Stimulated activated naive CD8-positive, alpha-beta T cell treated with anti-CD3 and anti-CD28 coated beads, Interleukin-15, amount 100 ng/mL, for 72 hours (primary cell): ENCODE data around the gene MORC3.
A peak's percentile ranks its signal among the peaks of the same experiment; 100 is the strongest.
"Not testable (repeated sequence)": the region's sequence is repeated elsewhere in the genome, so short reads cannot be mapped to it uniquely, and the experiment has no call there.

Experiments
- ATAC-seq: fragments of 150-1000 bp; cut with Tn5 transposase; 2 replicates; pipeline ENCODE4 v1.10.0; 2021; ENCODE audit warnings: mild to moderate bottlenecking, moderate library complexity
- DNase-seq, 2 donors: peaks; one replicate each; pipeline ENCODE4 v3.0.0; 2021 to 2022
- H3K27ac Mint-ChIP-seq, 2 donors: one replicate each; pipeline ENCODE4 v1.8.0; 2022; ENCODE audit warnings: mild to moderate bottlenecking in 2 of 2, mixed read lengths in 2 of 2, moderate library complexity in 2 of 2
- H3K27me3 Mint-ChIP-seq: one replicate; pipeline ENCODE4 v1.8.0; 2022; ENCODE audit warnings: mixed read lengths
- H3K4me1 Mint-ChIP-seq: one replicate; pipeline ENCODE4 v1.8.0; 2022; ENCODE audit warnings: mild to moderate bottlenecking, mixed read lengths
- H3K4me3 Mint-ChIP-seq, 2 donors: one replicate each; pipeline ENCODE4 v1.8.0; 2022; ENCODE audit warnings: mild to moderate bottlenecking in 2 of 2, mixed read lengths in 2 of 2, moderate library complexity in 1 of 2
- H3K9me3 Mint-ChIP-seq, 2 donors: one replicate each; pipeline ENCODE4 v1.8.0; 2022; ENCODE audit warnings: mixed read lengths in 2 of 2

Gene MORC3

DNA sequence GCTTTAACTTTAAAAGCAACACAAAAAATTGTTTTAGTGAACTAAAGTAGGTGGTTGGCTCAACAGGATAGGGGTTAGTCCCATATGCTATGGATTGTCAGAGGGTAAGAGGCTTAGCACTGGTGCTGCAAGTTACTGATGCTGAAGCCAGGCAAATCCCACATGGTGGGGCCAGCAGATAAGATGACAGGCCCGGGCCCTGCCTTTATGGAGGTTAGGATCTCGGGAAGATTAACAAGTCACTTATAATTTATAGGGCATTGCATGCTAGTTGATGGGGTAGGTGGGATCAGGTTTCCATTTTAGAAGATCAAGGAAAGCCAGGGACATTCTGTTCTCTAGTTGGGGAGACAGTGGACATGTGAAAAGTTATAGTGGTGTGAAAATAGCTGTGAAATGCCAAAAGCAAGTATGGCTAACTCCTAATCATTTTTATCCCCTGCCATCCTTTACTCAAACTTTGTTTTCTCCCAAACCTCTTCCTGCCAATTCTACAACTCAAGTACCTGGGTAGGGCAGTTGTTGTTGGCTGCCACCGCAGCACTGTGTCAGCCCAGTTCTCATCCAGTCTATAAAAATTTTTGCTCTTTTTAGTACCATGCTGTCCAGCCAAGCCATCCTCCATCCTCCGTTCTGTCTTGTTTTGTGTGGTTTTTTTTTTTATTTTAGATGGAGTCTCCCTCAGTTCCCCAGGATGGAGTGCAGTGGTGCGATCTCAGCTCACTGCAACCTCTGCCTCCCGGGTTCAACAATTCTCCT lies 75.5 kb downstream of the MORC3 start:
- ATAC-seq (no peak), DNase-seq (no peak)
- H3K4me3 Mint-ChIP-seq = no peak overlapping the region
- H3K27ac Mint-ChIP-seq = peak overlapping the region in 1 of 2 donors; percentile 65
- H3K9me3 Mint-ChIP-seq = peaks cover 0 to 5% of the 10 kb centered on the region in 2 donors
- no peaks in the 10 kb centered on the region for H3K4me1 Mint-ChIP-seq
- H3K27me3 Mint-ChIP-seq = no peaks in the 10 kb centered on the region

DNA sequence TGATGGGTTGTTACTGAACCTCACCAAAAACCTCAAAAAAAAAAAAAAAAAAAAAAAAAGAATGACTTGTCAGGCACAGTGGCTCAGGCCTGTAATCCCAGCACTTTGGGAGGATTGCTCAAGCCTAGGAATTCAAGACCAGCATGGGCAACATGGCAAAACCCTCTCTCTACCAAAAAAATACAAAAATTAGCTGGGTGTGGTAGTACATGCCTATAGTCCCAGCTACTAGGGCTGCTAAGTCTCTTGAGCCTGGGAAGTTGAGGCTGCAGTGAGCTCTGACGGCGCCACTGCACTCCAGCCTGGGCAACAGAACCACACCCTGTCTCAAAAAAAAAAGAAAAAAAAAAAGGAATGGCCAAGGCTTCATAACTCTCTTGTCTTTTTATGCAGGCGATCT lies 76.3 kb downstream of the MORC3 start:
- Mint-ChIP-seq H3K4me3 (no peak overlapping the region), H3K9me3 (peaks cover 0 to 5% of the 10 kb centered on the region in 2 donors), H3K27me3 (no peaks in the 10 kb centered on the region), H3K4me1 (no peaks in the 10 kb centered on the region), H3K27ac (no peak overlapping the region)
- ATAC-seq (no peak), DNase-seq (no peak)

DNA sequence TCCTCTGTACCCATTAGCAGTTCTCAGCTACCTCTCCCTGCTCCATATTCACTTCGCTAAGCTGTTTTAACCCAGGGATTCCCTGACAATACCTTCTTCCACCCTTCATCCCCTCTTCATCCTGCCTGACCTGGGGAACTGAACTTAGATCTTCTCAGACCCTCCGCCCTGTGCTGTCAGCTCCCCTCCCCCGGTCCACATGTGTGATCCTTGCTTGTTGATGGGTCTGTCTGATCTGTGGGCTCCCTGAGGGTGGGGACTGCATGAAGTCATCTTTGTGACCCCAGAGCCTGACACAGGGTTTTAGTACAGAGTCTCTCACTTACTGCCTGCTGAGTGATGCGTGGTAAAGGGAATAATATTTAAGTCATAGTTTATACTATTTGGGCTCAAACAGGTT lies 77.0 kb downstream of the MORC3 start:
- no peak for ATAC-seq
- no peak for DNase-seq
- no peaks in the 10 kb centered on the region for H3K4me1 Mint-ChIP-seq
- no peak overlapping the region for H3K27ac Mint-ChIP-seq
- H3K9me3 Mint-ChIP-seq = peaks cover 0 to 5% of the 10 kb centered on the region in 2 donors
- no peaks in the 10 kb centered on the region for H3K27me3 Mint-ChIP-seq
- no peak overlapping the region for H3K4me3 Mint-ChIP-seq

DNA sequence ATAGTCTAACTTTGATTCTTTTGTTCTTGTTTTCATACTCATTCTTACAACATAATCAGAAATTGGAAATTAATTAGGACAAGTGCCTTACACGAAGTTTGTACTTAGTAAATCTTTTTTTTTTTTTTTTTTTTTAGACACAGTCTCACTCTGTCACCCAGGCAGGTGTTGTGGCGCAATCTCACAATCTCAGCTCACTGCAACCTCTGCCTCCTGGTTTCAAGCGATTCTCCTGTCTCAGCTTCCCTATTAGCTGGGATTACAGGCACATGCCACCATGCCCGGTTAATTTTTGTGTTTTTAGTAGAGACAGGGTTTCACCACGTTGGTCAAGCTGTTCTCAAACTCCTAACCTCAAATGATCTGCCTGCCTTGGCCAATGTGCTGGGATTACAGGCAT lies 77.6 kb downstream of the MORC3 start:
- H3K27ac Mint-ChIP-seq = peak overlapping the region in 1 of 2 donors; percentile 63
- ATAC-seq (no peak), DNase-seq (no peak)
- H3K4me3 Mint-ChIP-seq = no peak overlapping the region
- peaks cover 0 to 4% of the 10 kb centered on the region in 2 donors for H3K9me3 Mint-ChIP-seq
- no peaks in the 10 kb centered on the region for H3K4me1 Mint-ChIP-seq
- H3K27me3 Mint-ChIP-seq = no peaks in the 10 kb centered on the region

DNA sequence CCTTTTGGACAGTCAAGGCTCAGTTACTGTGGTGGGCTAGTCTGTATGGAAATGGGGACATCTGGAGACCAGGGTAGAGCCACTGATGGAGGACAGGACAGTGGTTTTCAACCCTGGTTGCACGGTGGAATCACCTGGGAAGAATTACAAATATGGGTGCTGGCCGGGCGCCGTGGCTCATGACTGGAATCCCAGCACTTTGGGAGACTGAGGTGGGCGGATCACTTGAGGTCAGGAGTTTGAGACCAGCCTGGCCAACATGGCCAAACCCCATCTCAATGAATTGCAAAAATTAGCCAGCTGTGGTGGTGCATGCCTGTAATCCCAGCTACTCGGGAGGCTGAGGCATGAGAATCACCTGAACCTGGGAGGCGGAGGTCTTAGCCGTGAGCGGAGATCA lies 79.7 kb downstream of the MORC3 start:
- H3K27ac Mint-ChIP-seq, DNase-seq, H3K27me3 Mint-ChIP-seq, H3K9me3 Mint-ChIP-seq, H3K4me3 Mint-ChIP-seq, H3K4me1 Mint-ChIP-seq, ATAC-seq: not testable (repeated sequence)

DNA sequence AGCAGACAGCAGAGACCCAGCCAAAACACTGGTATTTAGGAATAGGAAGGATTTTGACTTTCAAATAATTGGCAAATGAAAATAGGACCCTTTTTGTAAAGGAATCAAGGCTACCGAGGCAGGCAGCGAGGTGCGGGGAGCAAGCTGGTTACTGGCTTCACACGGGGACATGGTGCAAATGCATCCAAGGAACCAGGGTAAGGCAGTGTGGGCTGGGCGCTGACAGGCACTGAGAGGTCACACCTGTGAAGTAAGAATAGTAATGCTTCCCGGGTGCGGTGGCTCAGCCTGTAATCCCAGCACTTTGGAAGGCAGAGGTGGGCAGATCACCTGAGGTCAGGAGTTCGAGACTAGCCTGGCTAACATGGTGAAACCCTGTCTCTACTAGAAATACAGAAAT lies 80.7 kb downstream of the MORC3 start:
- Mint-ChIP-seq H3K9me3 (no peaks in the 10 kb centered on the region), H3K4me1 (no peaks in the 10 kb centered on the region), H3K27me3 (no peaks in the 10 kb centered on the region), H3K27ac (peak overlapping the region in 1 of 2 donors; percentile 90), H3K4me3 (no peak overlapping the region)
- DNase-seq (no peak), ATAC-seq (no peak)

DNA sequence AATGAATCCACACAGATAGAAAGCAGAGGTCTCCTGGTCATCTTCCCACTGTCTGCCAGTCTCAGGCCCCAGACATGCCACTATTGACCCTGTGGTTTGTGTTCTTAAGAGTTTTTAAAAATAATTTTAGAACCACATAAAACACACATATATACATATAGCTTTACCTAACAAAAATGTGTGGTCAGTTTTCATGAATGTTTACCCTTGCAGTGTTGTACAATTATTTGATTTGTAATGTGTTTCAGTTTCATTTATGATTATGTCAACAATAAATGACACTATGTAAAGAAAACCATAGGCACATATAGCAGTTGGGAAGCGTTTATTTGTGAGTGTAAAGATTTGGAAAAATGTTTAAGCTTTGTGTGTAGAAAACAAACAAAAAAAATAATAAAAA lies 82.3 kb downstream of the MORC3 start:
- no peak for DNase-seq
- no peaks in the 10 kb centered on the region for H3K4me1 Mint-ChIP-seq
- no peak overlapping the region for H3K4me3 Mint-ChIP-seq
- H3K9me3 Mint-ChIP-seq = no peaks in the 10 kb centered on the region
- H3K27ac Mint-ChIP-seq = no peak overlapping the region
- ATAC-seq = no peak
- no peaks in the 10 kb centered on the region for H3K27me3 Mint-ChIP-seq

DNA sequence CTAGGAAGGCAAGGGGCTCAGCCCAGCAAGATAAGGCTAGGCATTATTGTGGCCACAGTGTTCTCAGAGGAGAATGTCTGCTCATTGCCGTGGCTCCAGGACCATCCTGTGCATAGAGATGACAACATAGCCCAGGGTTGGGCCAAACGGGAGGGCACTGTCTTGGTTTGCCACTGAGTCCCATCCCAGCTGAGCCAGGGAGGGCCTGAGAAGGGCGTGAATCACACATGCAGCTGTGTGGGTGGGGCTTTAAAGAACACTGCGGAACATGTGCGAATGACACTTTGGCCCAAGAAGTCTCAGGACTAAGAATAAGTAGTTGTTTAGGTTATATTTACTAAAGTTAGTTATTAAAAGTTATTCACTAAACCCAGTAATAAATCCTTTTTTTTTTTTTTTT lies 83.7 kb downstream of the MORC3 start:
- H3K9me3 Mint-ChIP-seq = no peaks in the 10 kb centered on the region
- no peak for ATAC-seq
- H3K4me1 Mint-ChIP-seq = no peaks in the 10 kb centered on the region
- no peak overlapping the region for H3K27ac Mint-ChIP-seq
- H3K27me3 Mint-ChIP-seq = no peaks in the 10 kb centered on the region
- no peak overlapping the region for H3K4me3 Mint-ChIP-seq
- DNase-seq = no peak

DNA sequence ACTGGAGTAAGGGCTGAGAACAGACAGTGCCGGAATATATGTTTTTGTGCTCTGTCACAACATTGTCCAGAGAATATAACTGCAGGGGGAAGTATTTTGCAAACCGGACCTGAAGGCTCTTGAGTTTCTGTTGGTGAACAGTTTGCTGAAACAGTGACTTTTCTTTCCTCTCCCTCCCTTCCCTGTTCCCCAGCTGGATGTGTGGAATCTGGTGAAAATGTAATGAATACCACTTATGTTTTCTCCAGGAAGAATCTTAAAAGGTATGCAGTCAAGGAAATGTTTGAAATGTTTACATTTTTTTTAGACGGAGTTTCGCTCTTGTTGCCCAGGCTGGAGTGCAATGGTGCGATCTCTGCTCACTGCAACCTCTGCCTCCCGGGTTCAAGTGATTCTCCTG lies 88.6 kb downstream of the MORC3 start:
- no peaks in the 10 kb centered on the region for H3K27me3 Mint-ChIP-seq
- no peak overlapping the region for H3K4me3 Mint-ChIP-seq
- ATAC-seq (no peak), DNase-seq (no peak)
- no peaks in the 10 kb centered on the region for H3K9me3 Mint-ChIP-seq
- H3K27ac Mint-ChIP-seq = no peak overlapping the region
- H3K4me1 Mint-ChIP-seq = no peaks in the 10 kb centered on the region

DNA sequence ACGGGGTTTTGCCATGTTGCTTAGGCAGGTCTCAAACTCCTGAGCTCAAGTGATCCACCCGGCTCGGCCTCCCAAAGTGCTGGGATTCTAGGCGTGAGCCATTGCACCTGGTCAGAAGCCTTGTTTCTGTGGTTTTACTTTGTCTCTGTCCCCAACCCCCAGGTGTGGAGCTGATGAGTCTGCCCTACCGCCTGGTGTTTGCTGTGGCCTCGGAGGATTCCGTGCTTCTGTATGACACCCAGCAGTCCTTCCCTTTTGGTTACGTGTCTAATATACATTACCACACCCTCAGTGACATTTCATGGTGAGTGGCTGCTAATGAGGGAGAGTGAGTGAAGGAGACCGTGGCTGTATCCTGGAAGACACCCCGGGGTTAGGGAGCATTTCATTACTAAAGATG lies 91.3 kb downstream of the MORC3 start:
- H3K27ac Mint-ChIP-seq = no peak overlapping the region
- no peaks in the 10 kb centered on the region for H3K4me1 Mint-ChIP-seq
- ATAC-seq (no peak), DNase-seq (no peak)
- no peaks in the 10 kb centered on the region for H3K27me3 Mint-ChIP-seq
- no peak overlapping the region for H3K4me3 Mint-ChIP-seq
- no peaks in the 10 kb centered on the region for H3K9me3 Mint-ChIP-seq

DNA sequence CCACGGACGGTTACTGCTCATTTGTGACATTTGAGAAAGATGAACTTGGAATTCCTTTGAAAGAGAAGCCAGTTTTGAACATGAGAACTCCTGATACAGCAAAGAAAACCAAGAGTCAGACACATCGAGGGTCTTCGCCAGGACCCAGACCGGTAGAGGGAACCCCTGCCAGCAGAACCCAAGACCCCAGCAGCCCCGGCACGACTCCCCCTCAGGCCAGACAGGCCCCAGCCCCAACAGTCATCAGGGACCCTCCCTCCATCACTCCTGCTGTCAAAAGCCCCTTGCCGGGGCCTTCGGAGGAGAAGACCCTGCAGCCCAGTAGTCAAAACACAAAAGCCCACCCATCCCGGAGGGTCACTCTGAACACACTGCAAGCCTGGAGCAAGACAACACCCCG lies 92.9 kb downstream of the MORC3 start:
- DNase-seq = no peak
- ATAC-seq = no peak
- no peak overlapping the region for H3K4me3 Mint-ChIP-seq
- H3K27ac Mint-ChIP-seq = no peak overlapping the region
- no peaks in the 10 kb centered on the region for H3K27me3 Mint-ChIP-seq
- H3K4me1 Mint-ChIP-seq = no peaks in the 10 kb centered on the region
- H3K9me3 Mint-ChIP-seq = no peaks in the 10 kb centered on the region

DNA sequence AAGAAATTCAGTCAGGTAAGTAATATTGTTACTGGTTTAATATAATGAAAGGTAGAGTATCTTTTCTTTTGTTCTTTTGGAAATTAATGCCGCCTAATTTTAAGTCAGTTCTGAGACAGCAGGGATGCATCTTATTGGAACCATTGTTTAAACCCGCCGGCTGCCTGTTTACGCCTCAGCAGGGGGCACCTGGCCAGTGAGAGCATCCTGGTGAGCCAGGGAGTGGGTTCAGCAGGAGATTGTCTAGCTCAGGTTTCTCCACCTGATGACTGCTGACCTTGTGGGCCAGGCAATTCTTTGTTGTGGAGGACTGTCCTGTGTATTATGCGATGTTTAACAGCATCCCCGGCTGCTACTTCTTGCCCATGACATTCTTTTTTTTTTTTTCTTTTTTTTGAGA lies 95.4 kb downstream of the MORC3 start:
- no peak overlapping the region for H3K27ac Mint-ChIP-seq
- DNase-seq (no peak), ATAC-seq (no peak)
- H3K4me1 Mint-ChIP-seq = no peaks in the 10 kb centered on the region
- no peaks in the 10 kb centered on the region for H3K9me3 Mint-ChIP-seq
- no peaks in the 10 kb centered on the region for H3K27me3 Mint-ChIP-seq
- no peak overlapping the region for H3K4me3 Mint-ChIP-seq

DNA sequence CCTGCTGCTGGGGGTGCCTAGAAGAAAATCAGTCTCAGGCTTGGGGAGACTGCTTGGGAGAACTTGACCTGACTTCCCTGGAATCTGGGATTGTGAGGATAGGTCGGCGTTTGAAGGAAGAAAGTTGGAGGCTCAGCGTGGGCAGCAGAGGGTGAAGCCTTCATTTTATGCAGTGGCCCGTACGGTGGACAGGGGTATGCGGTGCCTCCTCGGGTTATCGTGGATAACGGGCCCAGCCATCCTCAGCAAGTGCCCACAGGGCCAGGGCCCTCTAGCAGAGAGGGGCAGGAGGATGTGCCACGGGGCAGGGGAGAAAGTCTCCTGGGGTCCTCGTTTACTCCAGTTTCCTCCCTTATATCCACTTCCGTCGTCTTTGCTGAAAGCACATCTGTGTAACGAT lies 99.2 kb downstream of the MORC3 start:
- DNase-seq (no peak), ATAC-seq (no peak)
- Mint-ChIP-seq H3K4me1 (peaks cover 4% of the 10 kb centered on the region), H3K4me3 (no peak overlapping the region), H3K9me3 (no peaks in the 10 kb centered on the region), H3K27ac (peak overlapping the region in 1 of 2 donors; percentile 33), H3K27me3 (no peaks in the 10 kb centered on the region)

DNA sequence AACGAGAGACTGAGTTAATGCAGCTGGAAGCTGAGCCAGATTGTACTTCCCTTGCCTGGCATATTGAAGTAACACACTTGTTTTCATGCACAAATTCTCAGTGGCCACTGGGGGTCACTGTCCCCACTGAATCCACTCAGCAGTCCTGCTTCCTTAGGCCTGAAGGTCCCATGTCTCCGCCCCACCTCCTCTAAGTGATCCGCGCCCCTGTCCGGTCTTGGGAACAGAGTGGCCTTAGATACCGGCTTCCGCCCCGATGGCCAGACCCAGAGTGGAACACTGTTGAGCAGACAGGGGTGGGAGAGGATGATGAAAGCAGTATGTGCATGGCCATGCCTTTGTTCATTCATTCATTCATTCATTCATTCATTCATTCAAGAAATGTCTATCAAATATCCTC lies 100.0 kb downstream of the MORC3 start:
- Mint-ChIP-seq H3K9me3 (no peaks in the 10 kb centered on the region), H3K4me3 (no peak overlapping the region), H3K4me1 (peaks cover 4% of the 10 kb centered on the region), H3K27ac (peak overlapping the region in 1 of 2 donors; percentile 59), H3K27me3 (no peaks in the 10 kb centered on the region)
- DNase-seq (peak; percentile 33 to 41), ATAC-seq (peak; percentile 72)

DNA sequence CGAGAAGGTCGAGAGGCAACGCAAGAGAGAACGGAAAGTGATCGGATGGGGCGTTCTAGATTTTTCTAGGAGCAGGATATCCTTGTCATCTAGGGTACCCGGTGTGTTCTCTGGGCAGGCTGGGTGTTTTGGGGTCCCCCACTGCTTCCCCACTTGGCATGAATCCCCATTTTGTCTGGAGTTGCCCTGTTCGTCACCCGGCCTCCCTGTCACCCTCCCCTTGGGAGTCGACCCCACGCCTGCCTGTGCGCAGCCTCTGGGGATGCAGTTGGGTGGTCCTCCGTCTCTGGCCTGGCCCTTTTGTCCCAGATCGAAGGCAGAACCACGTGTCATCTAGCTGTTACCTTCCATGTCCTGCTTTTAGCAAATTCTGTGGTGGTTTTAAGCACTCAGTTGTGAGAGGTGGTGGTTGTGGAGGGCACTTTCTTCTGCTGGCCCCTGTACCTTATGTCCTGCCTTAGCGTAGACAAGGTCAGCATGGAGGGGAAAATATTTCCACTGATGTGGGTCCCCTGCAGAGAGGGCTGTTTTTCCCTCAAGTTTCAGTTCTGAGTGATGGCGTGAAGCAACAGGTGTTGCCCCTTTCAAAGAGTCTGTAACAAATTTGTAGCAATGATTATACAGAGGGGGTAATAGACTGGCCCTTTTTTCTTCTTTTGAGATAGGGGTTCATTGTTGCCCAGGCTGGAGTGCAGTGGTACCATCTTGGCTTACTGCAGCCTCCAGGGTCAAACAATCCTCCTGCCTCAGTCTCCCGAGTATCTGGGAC lies 100.8 kb downstream of the MORC3 start:
- peaks cover 4% of the 10 kb centered on the region for H3K4me1 Mint-ChIP-seq
- H3K4me3 Mint-ChIP-seq = no peak overlapping the region
- peak overlapping the region in 1 of 2 donors; percentile 59 for H3K27ac Mint-ChIP-seq
- DNase-seq = no peak
- H3K27me3 Mint-ChIP-seq = no peaks in the 10 kb centered on the region
- no peaks in the 10 kb centered on the region for H3K9me3 Mint-ChIP-seq
- ATAC-seq = no peak

DNA sequence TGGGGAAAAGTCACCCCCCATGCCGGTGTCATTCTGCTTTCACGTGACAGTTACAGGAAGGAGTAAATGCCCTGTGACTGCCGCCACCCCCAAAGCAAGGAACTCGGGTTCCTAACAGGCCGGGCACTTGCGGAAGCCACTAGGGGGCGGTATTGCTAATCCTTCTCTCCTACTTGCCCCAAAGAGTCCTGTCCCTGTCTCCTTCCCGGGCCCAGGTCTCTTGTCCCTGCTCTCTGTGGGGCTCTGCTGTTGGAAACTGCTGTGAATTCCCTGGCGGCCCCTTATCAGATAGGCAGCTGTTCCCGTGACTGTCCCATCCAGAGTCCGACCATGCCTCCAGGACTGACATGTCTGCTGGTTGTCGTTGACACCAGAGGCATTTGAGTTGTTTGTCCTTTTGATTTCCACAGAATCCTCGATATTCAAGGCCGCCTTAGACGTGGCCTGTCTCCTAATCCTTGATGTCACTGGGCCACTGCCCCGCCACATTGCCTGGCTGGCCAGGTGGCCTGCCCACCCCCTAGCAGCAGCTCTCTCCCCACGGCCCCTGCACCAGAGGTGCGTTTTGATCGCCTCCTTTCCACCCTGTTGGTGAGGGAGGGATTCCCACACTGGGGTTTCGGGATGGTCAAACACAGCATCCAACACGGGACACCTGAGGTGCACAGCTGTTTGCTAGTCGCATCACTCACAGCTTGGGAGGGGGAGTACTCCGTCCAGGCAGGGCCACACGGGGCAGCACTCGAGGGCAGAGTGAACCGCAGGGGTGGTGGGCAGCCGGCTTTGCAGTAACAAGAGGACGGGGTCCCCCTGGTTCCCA lies 102.5 kb downstream of the MORC3 start:
- Mint-ChIP-seq H3K27ac (no peak overlapping the region), H3K4me1 (peaks cover 4% of the 10 kb centered on the region), H3K4me3 (no peak overlapping the region), H3K27me3 (no peaks in the 10 kb centered on the region), H3K9me3 (no peaks in the 10 kb centered on the region)
- ATAC-seq = no peak
- DNase-seq = peak; percentile 13 to 18
